Gastrocnemius medialis (tissue), 4 donors: ENCODE data around the gene TNIK. TPM values are rescaled to one million over a fixed set of nuclear protein-coding genes. Genes with fewer than 3 reads are reported as not detected.

ENCODE experiments used
- ATAC-seq, 2 donors: fragments of 150-250 bp; one replicate each; pipeline ENCODE4 v1.9.1; 2016
- DNase-seq, 2 donors: peaks; one replicate each; pipeline ENCODE4 v3.0.0-alpha.2; 2019
- H3K27ac ChIP-seq, 4 donors: fragments of 200-600 bp; sonication (generic); 1 replicate in 1 of 4; 2 replicates in 3 of 4; pipeline ENCODE4 v1.5.1; 2016 to 2018; ENCODE audit warnings: mild to moderate bottlenecking in 2 of 4, moderate library complexity in 1 of 4
- H3K27me3 ChIP-seq, 3 donors: fragments of 200-600 bp; sonication (generic) in 2 of 3; 1 replicate in 1 of 3; 2 replicates in 2 of 3; pipeline versions ENCODE4 v1.5.1 to v1.6.0; 2016 to 2019; ENCODE audit warnings: mild to moderate bottlenecking in 1 of 3, moderate library complexity in 1 of 3
- H3K36me3 ChIP-seq, 2 donors: fragments of 200-600 bp; sonication (generic) in 1 of 2; one replicate each; pipeline ENCODE4 v1.5.1; 2017 to 2018
- H3K4me1 ChIP-seq, 2 donors: fragments of 200-600 bp; sonication (generic) in 1 of 2; one replicate each; pipeline ENCODE4 v1.5.1; 2016 to 2017; ENCODE audit warnings: mild to moderate bottlenecking in 2 of 2
- H3K4me3 ChIP-seq, 4 donors: fragments of 200-600 bp; sonication (generic) in 3 of 4; 1 replicate in 1 of 4; 2 replicates in 3 of 4; pipeline ENCODE4 v1.5.1; 2016 to 2019; ENCODE audit warnings: mild to moderate bottlenecking in 2 of 4
- H3K9me3 ChIP-seq, 3 donors: fragments of 200-600 bp; sonication (generic) in 2 of 3; 1 replicate in 1 of 3; 2 replicates in 2 of 3; pipeline ENCODE4 v1.5.1; 2016 to 2019
- CTCF ChIP-seq, 5 experiments: fragments of 450-650 bp in 3 of 5; fragments of 200-600 bp in 2 of 5; sonication (generic) in 2 of 5; IDR thresholded peaks in 4 of 5; conservative IDR thresholded peaks in 1 of 5; 1 replicate in 4 of 5; 2 replicates in 1 of 5; pipeline ENCODE4 v1.5.1; 2016 to 2019; ENCODE audit warnings: antibody characterized with exemption in 5 of 5, mild to moderate bottlenecking in 3 of 5, moderate library complexity in 3 of 5
- POLR2A ChIP-seq, 2 donors: fragments of 450-650 bp; IDR thresholded peaks; one replicate each; pipeline ENCODE4 v1.6.1; 2017; ENCODE audit warnings: antibody characterized with exemption in 2 of 2, mild to moderate bottlenecking in 2 of 2, moderate library complexity in 2 of 2
- in situ Hi-C, 4 donors: fragments of 200-750 bp; cut with MboI; loops; one replicate each; pipeline versions ENCODE4 v1.15.0 to v1.8.0; 2017; ENCODE audit warnings: low sequenced_read_pairs in 4 of 4
- intact Hi-C: fragments of 100-400 bp; cut with DNase I; formaldehyde crosslinking; loops from one replicate; pipeline ENCODE4 v1.15.1; 2023; ENCODE audit warnings: low total_unique reads
- total RNA-seq, 4 donors: library from RNA; depleted of rRNA; stranded (reverse); fragments of >200 nt; gene quantifications; one replicate each; pipeline versions ENCODE4 v1.1.0 to v1.2.3, GENCODE V29; 2016

Gene TNIK
- total RNA-seq, 4 donors from 2014 or later = 5.2 to 19.7 (median 10.6) TPM

- Histone ChIP-seq H3K27me3 (no peaks in the 10 kb centered on the region), H3K27ac (peak overlapping the region; percentile 82 to 90 (median 82)), H3K4me3 (peak overlapping the region; percentile 47 to 52 (median 51)), H3K36me3 (no peaks in the 10 kb centered on the region), H3K4me1 (peaks cover 20 to 25% of the 10 kb centered on the region in 2 donors), H3K9me3 (no peaks in the 10 kb centered on the region)
- TF ChIP-seq POLR2A (IDR thresholded peaks at IDR 0.05) (no peak), CTCF (IDR thresholded peaks at IDR 0.05 in 4 of 5, conservative IDR thresholded peaks at IDR 0.05 in 1 of 5) (no peak)
- ATAC-seq (peak; percentile 61 to 63), DNase-seq (peak; percentile 20 to 30)
- in situ Hi-C loops = loop anchor here in 2 of 4 donors (25.0 kb wide), 1 partner anchor 286 kb away; the partner anchor contains the start of gene TNIK (in 2 of the 2)
- intact Hi-C loops = loop anchor here (5.0 kb wide), 1 partner anchor 156 kb away; no protein-coding TSS in a partner anchor
Observed at GRCh38 chr3:171176244-171176933, 283.8 kb downstream of the TNIK start.

- intact Hi-C loops = loop anchor here (5.0 kb wide), 1 partner anchor 157 kb away; no protein-coding TSS in a partner anchor
- peak; percentile 59 to 69 for ATAC-seq
- no peak for TF ChIP-seq POLR2A (IDR thresholded peaks at IDR 0.05)
- TF ChIP-seq CTCF (IDR thresholded peaks at IDR 0.05 in 4 of 5, conservative IDR thresholded peaks at IDR 0.05 in 1 of 5) = no peak
Observed at GRCh38 chr3:171175741-171176234, 284.4 kb downstream of the TNIK start.

GRCh38 chr3:171173736-171174135, 286.5 kb downstream of the TNIK start:
- H3K4me1 ChIP-seq = peaks cover 20 to 25% of the 10 kb centered on the region in 2 donors
- in situ Hi-C loops (loop anchor here in 2 of 4 donors (25.0 kb wide), 1 partner anchor 389 kb away; no protein-coding TSS in a partner anchor), intact Hi-C loops (no loop called here)
- no peak overlapping the region for H3K27ac ChIP-seq
- TF ChIP-seq POLR2A (IDR thresholded peaks at IDR 0.05) (no peak), CTCF (IDR thresholded peaks at IDR 0.05 in 4 of 5, conservative IDR thresholded peaks at IDR 0.05 in 1 of 5) (no peak)
- DNase-seq = peak in 1 of 2 donors; percentile 44
- H3K4me3 ChIP-seq = no peak overlapping the region
- H3K36me3 ChIP-seq = peaks cover 0 to 2% of the 10 kb centered on the region in 2 donors
- H3K9me3 ChIP-seq = no peaks in the 10 kb centered on the region
- ATAC-seq = no peak
- no peaks in the 10 kb centered on the region for H3K27me3 ChIP-seq

More at GRCh38 chr3:171175741-171176234, 284.4 kb downstream of the TNIK start:
- no peak for DNase-seq
- no peaks in the 10 kb centered on the region for H3K9me3 ChIP-seq
- peak overlapping the region; percentile 82 to 90 (median 82) for H3K27ac ChIP-seq
- no peaks in the 10 kb centered on the region for H3K36me3 ChIP-seq
- in situ Hi-C loops = loop anchor here in 2 of 4 donors (25.0 kb wide), 1 partner anchor 287 kb away; the partner anchor contains the start of gene TNIK (in 2 of the 2)
- H3K4me1 ChIP-seq = peaks cover 20 to 25% of the 10 kb centered on the region in 2 donors
- no peaks in the 10 kb centered on the region for H3K27me3 ChIP-seq
- peak overlapping the region; percentile 47 to 52 (median 51) for H3K4me3 ChIP-seq

- DNase-seq (no peak), ATAC-seq (no peak)
- intact Hi-C loops = no loop called here
- H3K4me3 ChIP-seq = no peak overlapping the region
- H3K9me3 ChIP-seq = no peaks in the 10 kb centered on the region
- TF ChIP-seq POLR2A (IDR thresholded peaks at IDR 0.05) = no peak
- TF ChIP-seq CTCF (IDR thresholded peaks at IDR 0.05 in 4 of 5, conservative IDR thresholded peaks at IDR 0.05 in 1 of 5) = peak in 1 of 5 experiments; percentile 18
- in situ Hi-C loops = loop anchor here in 2 of 4 donors (25.0 kb wide), 1 partner anchor 390 kb away; no protein-coding TSS in a partner anchor
- H3K4me1 ChIP-seq = peaks cover 17 to 23% of the 10 kb centered on the region in 2 donors
- H3K36me3 ChIP-seq = peaks cover 0 to 2% of the 10 kb centered on the region in 2 donors
- no peaks in the 10 kb centered on the region for H3K27me3 ChIP-seq
- no peak overlapping the region for H3K27ac ChIP-seq
Observed at GRCh38 chr3:171172070-171172469, 288.1 kb downstream of the TNIK start.
